Liver (tissue), 9 donors: ENCODE data around the gene GNLY. TPM values are rescaled to one million over a fixed set of nuclear protein-coding genes. Genes with fewer than 3 reads are reported as not detected.

Experiments used
- DNase-seq: peaks from one replicate; pipeline ENCODE4 v3.0.0-alpha.2; 2017; ENCODE audit warnings: low spot score
- H3K27ac ChIP-seq, 2 donors: one replicate each; pipeline ENCODE4 v1.7.0; 2013; ENCODE audit warnings: inconsistent platforms in 2 of 2, low read length in 2 of 2, control low read depth in 1 of 2, low read depth in 1 of 2, mild to moderate bottlenecking in 1 of 2
- H3K27me3 ChIP-seq, 4 donors: one replicate each; pipeline versions ENCODE4 v1.6.1 to v1.7.0; 2013; ENCODE audit warnings: low read length in 3 of 4, inconsistent platforms in 1 of 4, mild to moderate bottlenecking in 1 of 4, moderate library complexity in 1 of 4; ENCODE audit not compliant: control insufficient read depth in 4 of 4, insufficient read depth in 4 of 4
- H3K36me3 ChIP-seq, 4 donors: one replicate each; pipeline versions ENCODE4 v1.6.1 to v1.7.0; 2013; ENCODE audit warnings: low read length in 3 of 4, mild to moderate bottlenecking in 3 of 4, low read depth in 1 of 4, moderate library complexity in 1 of 4; ENCODE audit not compliant: control insufficient read depth in 4 of 4, insufficient read depth in 3 of 4
- H3K4me1 ChIP-seq, 4 donors: one replicate each; pipeline versions ENCODE4 v1.6.1 to v1.7.0; 2013; ENCODE audit warnings: low read length in 3 of 4, mild to moderate bottlenecking in 3 of 4, moderate library complexity in 1 of 4; ENCODE audit not compliant: control insufficient read depth in 4 of 4, insufficient read depth in 4 of 4
- H3K4me3 ChIP-seq, 3 donors: one replicate each; pipeline versions ENCODE4 v1.6.1 to v1.7.0; 2013; ENCODE audit warnings: low read length in 3 of 3, control low read depth in 1 of 3, low read depth in 1 of 3, mild to moderate bottlenecking in 1 of 3
- H3K9ac ChIP-seq, 2 donors: one replicate each; pipeline ENCODE4 v1.7.0; 2013; ENCODE audit warnings: low read length in 2 of 2, mild to moderate bottlenecking in 2 of 2, moderate library complexity in 2 of 2, control low read depth in 1 of 2, low read depth in 1 of 2
- H3K9me3 ChIP-seq, 4 donors: one replicate each; pipeline versions ENCODE4 v1.6.1 to v1.7.0; 2013; ENCODE audit warnings: low read length in 3 of 4; ENCODE audit not compliant: control insufficient read depth in 4 of 4
- ATF3 ChIP-seq: IDR thresholded peaks from 2 replicates; pipeline ENCODE4 v1.6.1; 2016; ENCODE audit warnings: antibody characterized with exemption
- EGR1 ChIP-seq, 2 donors: IDR thresholded peaks; 2 replicates each; pipeline ENCODE4 v1.6.1; 2016 to 2018; ENCODE audit warnings: antibody characterized with exemption in 2 of 2, low read depth in 2 of 2
- FOXA1 ChIP-seq: IDR thresholded peaks from 2 replicates; pipeline ENCODE4 v1.6.1; 2016; ENCODE audit warnings: antibody characterized with exemption
- FOXA2 ChIP-seq: IDR thresholded peaks from 2 replicates; pipeline ENCODE4 v1.6.1; 2016; ENCODE audit warnings: antibody characterized with exemption
- GABPA ChIP-seq, 2 donors: IDR thresholded peaks in 1 of 2; conservative IDR thresholded peaks in 1 of 2; 2 replicates each; pipeline ENCODE4 v1.6.1; 2016; ENCODE audit warnings: antibody characterized with exemption in 2 of 2, mild to moderate bottlenecking in 1 of 2, moderate library complexity in 1 of 2
- HNF4A ChIP-seq, 2 donors: conservative IDR thresholded peaks; 2 replicates each; pipeline ENCODE4 v1.6.1; 2016; ENCODE audit warnings: antibody characterized with exemption in 2 of 2, mild to moderate bottlenecking in 2 of 2
- HNF4G ChIP-seq: IDR thresholded peaks from 2 replicates; pipeline ENCODE4 v1.6.1; 2016; ENCODE audit warnings: antibody characterized with exemption
- JUND ChIP-seq, 2 donors: IDR thresholded peaks; 2 replicates each; pipeline ENCODE4 v1.6.1; 2016; ENCODE audit warnings: antibody characterized with exemption in 2 of 2
- NR2F2 ChIP-seq: IDR thresholded peaks from 2 replicates; pipeline ENCODE4 v1.6.1; 2016; ENCODE audit warnings: antibody characterized with exemption
- RAD21 ChIP-seq, 2 donors: IDR thresholded peaks; 2 replicates each; pipeline ENCODE4 v1.6.1; 2016; ENCODE audit warnings: antibody characterized with exemption in 2 of 2, mild to moderate bottlenecking in 2 of 2
- RXRA ChIP-seq, 2 donors: IDR thresholded peaks; 2 replicates each; pipeline ENCODE4 v1.6.1; 2017 to 2018; ENCODE audit warnings: antibody characterized with exemption in 2 of 2, mild to moderate bottlenecking in 1 of 2
- TAF1 ChIP-seq: conservative IDR thresholded peaks from 2 replicates; pipeline ENCODE4 v1.6.1; 2016; ENCODE audit warnings: antibody characterized with exemption, mild to moderate bottlenecking
- YY1 ChIP-seq: IDR thresholded peaks from 2 replicates; pipeline ENCODE4 v1.6.1; 2016; ENCODE audit warnings: antibody characterized with exemption, mild to moderate bottlenecking
- whole genome bisulfite sequencing: extraction: QIAGEN DNeasy Blood & Tissue Kit; methylation state at CpG from one replicate; pipeline ENCODE4 v1.1.7; 2013; 5-methylcytosine and 5-hydroxymethylcytosine counted together
- polyA plus RNA-seq, 2 donors: library from polyadenylated mRNA; stranded (reverse) in 1 of 2; unstranded in 1 of 2; fragments of 200-250 nt in 1 of 2; fragments of >200 nt in 1 of 2; fragmentation: Nextera tagmentation in 1 of 2; extraction: Ambion mirVana in 1 of 2; gene quantifications; one replicate each; pipeline versions ENCODE4 v1.2.1 to v1.2.3, GENCODE V29; 2013 to 2015
- total RNA-seq, 2 donors: library from RNA; depleted of rRNA; stranded (reverse); fragments of >200 nt; gene quantifications; one replicate each; pipeline ENCODE4 v1.2.3, GENCODE V29; 2014
- TF ChIP-seq, protein P1 (sequence below): IDR thresholded peaks from 2 replicates; pipeline ENCODE4 v1.6.1; 2016; ENCODE audit warnings: antibody characterized with exemption
- TF ChIP-seq, protein P2 (sequence below): IDR thresholded peaks from 2 replicates; pipeline ENCODE4 v1.6.1; 2016; ENCODE audit warnings: antibody characterized with exemption
- TF ChIP-seq, protein P3 (sequence below): fragments of 150-350 bp; IDR thresholded peaks from 2 replicates; pipeline ENCODE4 v1.5.1; 2017; ENCODE audit warnings: improper control_type of control experiment, low read depth, low read length; ENCODE audit not compliant: missing input control
- donor health status: healthy.
- donor health status: healthy.
- donor health status: healthy.
- donor health status: healthy.
- donor health status: healthy.

Gene GNLY
- total and polyA plus RNA-seq, 4 donors = 0.75 to 4.8 (median 1.3) TPM; not detected in 1

DNA sequence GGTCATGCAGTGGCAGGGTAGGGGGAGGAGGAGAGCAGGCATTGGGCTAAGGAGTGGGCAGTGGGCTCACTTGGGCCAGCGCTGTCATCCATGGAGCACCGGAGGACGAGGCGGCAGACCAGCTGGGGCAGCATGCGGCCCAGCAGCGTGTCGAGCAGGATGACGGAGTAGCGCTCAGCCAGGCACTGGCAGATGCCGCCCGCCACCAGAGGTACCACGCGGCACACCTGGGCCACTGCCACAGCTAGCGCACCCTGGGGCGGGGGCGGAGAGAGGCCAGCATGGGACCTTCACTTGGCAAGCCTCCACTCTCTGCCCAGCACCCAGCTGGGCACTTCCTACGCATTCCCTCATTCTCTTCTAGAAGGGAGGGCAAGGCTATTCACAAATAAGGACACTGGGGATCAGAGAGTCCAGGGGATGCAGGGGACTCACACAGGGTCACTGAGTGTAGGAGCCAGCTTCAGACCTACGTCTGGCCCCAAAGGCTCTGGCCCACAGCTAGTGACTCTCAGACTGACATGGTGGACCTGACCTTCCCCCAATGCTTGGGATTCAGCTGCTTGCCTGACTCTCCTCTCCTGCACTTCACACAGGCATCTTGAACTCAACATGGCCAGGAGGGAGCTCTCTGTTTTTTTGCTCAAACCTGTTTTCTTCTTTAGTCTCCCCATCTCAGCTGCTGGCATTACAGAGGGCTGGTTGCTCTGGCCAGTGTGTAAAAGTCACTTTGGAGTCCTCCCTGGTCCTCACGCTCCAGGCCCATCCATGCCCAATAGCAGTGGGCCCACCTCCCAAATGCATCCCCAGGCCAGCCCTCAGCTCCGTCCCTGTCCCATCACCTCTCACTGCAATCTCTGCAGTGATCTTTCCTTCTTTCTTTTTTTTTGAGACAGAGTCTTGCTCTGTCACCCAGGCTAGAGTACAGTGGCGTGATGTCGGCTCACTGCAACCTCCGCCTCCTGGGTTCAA is 30.3 kb upstream of the GNLY start:
- Histone ChIP-seq H3K4me3 (no peak overlapping the region), H3K9me3 (no peaks in the 10 kb centered on the region), H3K27ac (no peak overlapping the region), H3K27me3 (no peaks in the 10 kb centered on the region), H3K36me3 (no peaks in the 10 kb centered on the region), H3K9ac (no peak overlapping the region), H3K4me1 (no peaks in the 10 kb centered on the region)
- TF ChIP-seq HNF4A (conservative IDR thresholded peaks at IDR 0.05) = no peak
- TF ChIP-seq GABPA (IDR thresholded peaks at IDR 0.05 in 1 of 2, conservative IDR thresholded peaks at IDR 0.05 in 1 of 2) = no peak
- TF ChIP-seq, protein P1, sequence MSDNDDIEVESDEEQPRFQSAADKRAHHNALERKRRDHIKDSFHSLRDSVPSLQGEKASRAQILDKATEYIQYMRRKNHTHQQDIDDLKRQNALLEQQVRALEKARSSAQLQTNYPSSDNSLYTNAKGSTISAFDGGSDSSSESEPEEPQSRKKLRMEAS = no peak
- no peak for TF ChIP-seq EGR1 (IDR thresholded peaks at IDR 0.05; ENCODE audit: low read depth in 2 of 2)
- TF ChIP-seq, protein P2, sequence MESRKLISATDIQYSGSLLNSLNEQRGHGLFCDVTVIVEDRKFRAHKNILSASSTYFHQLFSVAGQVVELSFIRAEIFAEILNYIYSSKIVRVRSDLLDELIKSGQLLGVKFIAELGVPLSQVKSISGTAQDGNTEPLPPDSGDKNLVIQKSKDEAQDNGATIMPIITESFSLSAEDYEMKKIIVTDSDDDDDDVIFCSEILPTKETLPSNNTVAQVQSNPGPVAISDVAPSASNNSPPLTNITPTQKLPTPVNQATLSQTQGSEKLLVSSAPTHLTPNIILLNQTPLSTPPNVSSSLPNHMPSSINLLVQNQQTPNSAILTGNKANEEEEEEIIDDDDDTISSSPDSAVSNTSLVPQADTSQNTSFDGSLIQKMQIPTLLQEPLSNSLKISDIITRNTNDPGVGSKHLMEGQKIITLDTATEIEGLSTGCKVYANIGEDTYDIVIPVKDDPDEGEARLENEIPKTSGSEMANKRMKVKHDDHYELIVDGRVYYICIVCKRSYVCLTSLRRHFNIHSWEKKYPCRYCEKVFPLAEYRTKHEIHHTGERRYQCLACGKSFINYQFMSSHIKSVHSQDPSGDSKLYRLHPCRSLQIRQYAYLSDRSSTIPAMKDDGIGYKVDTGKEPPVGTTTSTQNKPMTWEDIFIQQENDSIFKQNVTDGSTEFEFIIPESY = no peak
- TF ChIP-seq RXRA (IDR thresholded peaks at IDR 0.05) = no peak
- TF ChIP-seq RAD21 (IDR thresholded peaks at IDR 0.05) = no peak
- no peak for TF ChIP-seq NR2F2
- no peak for TF ChIP-seq YY1
- no peak for TF ChIP-seq ATF3
- TF ChIP-seq HNF4G = no peak
- TF ChIP-seq, protein P3, sequence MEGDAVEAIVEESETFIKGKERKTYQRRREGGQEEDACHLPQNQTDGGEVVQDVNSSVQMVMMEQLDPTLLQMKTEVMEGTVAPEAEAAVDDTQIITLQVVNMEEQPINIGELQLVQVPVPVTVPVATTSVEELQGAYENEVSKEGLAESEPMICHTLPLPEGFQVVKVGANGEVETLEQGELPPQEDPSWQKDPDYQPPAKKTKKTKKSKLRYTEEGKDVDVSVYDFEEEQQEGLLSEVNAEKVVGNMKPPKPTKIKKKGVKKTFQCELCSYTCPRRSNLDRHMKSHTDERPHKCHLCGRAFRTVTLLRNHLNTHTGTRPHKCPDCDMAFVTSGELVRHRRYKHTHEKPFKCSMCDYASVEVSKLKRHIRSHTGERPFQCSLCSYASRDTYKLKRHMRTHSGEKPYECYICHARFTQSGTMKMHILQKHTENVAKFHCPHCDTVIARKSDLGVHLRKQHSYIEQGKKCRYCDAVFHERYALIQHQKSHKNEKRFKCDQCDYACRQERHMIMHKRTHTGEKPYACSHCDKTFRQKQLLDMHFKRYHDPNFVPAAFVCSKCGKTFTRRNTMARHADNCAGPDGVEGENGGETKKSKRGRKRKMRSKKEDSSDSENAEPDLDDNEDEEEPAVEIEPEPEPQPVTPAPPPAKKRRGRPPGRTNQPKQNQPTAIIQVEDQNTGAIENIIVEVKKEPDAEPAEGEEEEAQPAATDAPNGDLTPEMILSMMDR = no peak
- TF ChIP-seq FOXA2 = no peak
- TF ChIP-seq TAF1 = no peak
- TF ChIP-seq JUND (IDR thresholded peaks at IDR 0.05) = no peak
- no peak for TF ChIP-seq FOXA1
- 96% methylated on average over 23 of the region's 23 CpGs for WGBS
- DNase-seq = no peak

- Histone ChIP-seq H3K9ac (no peak overlapping the region), H3K4me3 (no peak overlapping the region), H3K27me3 (no peaks in the 10 kb centered on the region), H3K36me3 (no peaks in the 10 kb centered on the region), H3K27ac (no peak overlapping the region), H3K9me3 (no peaks in the 10 kb centered on the region), H3K4me1 (no peaks in the 10 kb centered on the region)
- no peak for DNase-seq
- 89% methylated on average over 11 of the region's 11 CpGs for WGBS
- no peak for TF ChIP-seq RAD21 (IDR thresholded peaks at IDR 0.05)
Observed at GRCh38 chr2:85665264-85665937, 28.8 kb upstream of the GNLY start.
